Calu3 (cell line): Measurements from ENCODE around the gene TRDN. TPM values are rescaled to one million over a fixed set of nuclear protein-coding genes. Genes with fewer than 3 reads are reported as not detected.

Experiments used
- BruUV-seq: library from RNA; stranded (reverse); fragments of 400-500 nt; replicated peaks from 2 replicates; lab custom pipeline; 2021; lab: Mats Ljungman, UMichigan
- CTCF ChIA-PET: fragments of 300-600 bp; sonication (Branson Sonifier 250); formaldehyde crosslinking; loops from one replicate; lab custom pipeline; 2022; ENCODE audit warnings: antibody characterized with exemption; lab: Charles Lee
- DNase-seq: peaks from one replicate; pipeline ENCODE4 v3.0.0; 2022
- H3K27ac Mint-ChIP-seq: one replicate; pipeline ENCODE4 v1.8.0; 2022; ENCODE audit warnings: mixed read lengths; ENCODE audit not compliant: unreplicated experiment
- H3K27me3 Mint-ChIP-seq: one replicate; pipeline ENCODE4 v1.8.0; 2022; ENCODE audit warnings: mixed read lengths; ENCODE audit not compliant: unreplicated experiment
- H3K36me3 Mint-ChIP-seq: one replicate; pipeline ENCODE4 v1.8.0; 2022; ENCODE audit warnings: mild to moderate bottlenecking, moderate library complexity, mixed read lengths; ENCODE audit not compliant: insufficient read depth, unreplicated experiment
- H3K4me1 Mint-ChIP-seq: one replicate; pipeline ENCODE4 v1.8.0; 2022; ENCODE audit warnings: mild to moderate bottlenecking, low read depth, mixed read lengths; ENCODE audit not compliant: unreplicated experiment
- H3K4me3 Mint-ChIP-seq: one replicate; pipeline ENCODE4 v1.8.0; 2022; ENCODE audit warnings: mild to moderate bottlenecking, low read depth, moderate library complexity, mixed read lengths; ENCODE audit not compliant: unreplicated experiment
- H3K9me3 Mint-ChIP-seq: one replicate; pipeline ENCODE4 v1.8.0; 2022; ENCODE audit warnings: low read depth, mixed read lengths; ENCODE audit not compliant: unreplicated experiment
- CTCF ChIP-seq: fragments of 200-600 bp; IDR thresholded peaks from one replicate; pipeline ENCODE4 v1.8.0; 2022; ENCODE audit warnings: antibody characterized with exemption; ENCODE audit not compliant: unreplicated experiment
- intact Hi-C: fragments of 100-400 bp; cut with micrococcal nuclease; formaldehyde crosslinking; loops from one replicate; pipeline ENCODE4 v1.10.0; 2022; ENCODE audit not compliant: unreplicated experiment
- total RNA-seq: library from RNA; stranded (reverse); gene quantifications from 2 replicates; pipeline ENCODE4 v1.2.3, GENCODE V29; 2022

TRDN gene
- total RNA-seq, 1 experiment from 2014 or later = not detected

GRCh38 chr6:123648723-123649122 lies 12.0 kb upstream of the TRDN start:
- intact Hi-C loops = no loop called here
- Mint-ChIP-seq H3K36me3 (no peaks in the 10 kb centered on the region), H3K4me1 (no peaks in the 10 kb centered on the region), H3K27ac (no peak overlapping the region), H3K27me3 (no peaks in the 10 kb centered on the region), H3K4me3 (no peak overlapping the region), H3K9me3 (no peaks in the 10 kb centered on the region)
- no peak for TF ChIP-seq CTCF
- DNase-seq = no peak
- no TSS peak for BruUV-seq
- CTCF ChIA-PET = no interaction called here

DNA sequence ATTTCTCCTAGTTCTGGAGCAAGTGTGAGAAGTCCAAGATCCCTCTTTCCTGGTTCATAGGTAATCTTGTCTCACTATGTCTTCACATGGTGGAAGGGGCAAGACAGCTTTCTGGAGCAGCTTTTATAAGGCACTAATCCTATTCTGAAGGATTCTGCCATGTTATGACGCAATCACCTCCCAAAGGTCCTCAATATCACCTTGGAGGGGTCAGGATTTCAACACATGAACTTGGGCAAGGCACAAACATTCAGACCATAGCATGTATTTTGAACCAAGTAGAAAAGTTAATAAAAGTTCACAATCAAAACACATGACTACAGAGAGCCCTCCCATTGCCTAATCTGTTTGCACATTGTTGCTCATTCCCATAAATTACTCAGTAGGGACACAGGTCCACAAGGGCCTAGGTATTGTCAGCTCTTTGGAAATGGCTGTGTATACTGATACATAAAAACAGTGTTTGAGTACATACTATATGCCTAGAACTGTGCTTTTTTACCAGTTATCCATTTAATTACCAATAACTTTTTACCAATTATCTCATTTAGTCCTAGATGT lies 11.3 kb upstream of the TRDN start:
- no peak overlapping the region for H3K27ac Mint-ChIP-seq
- no peak overlapping the region for H3K4me3 Mint-ChIP-seq
- no peaks in the 10 kb centered on the region for H3K4me1 Mint-ChIP-seq
- peaks cover under 1% of the 10 kb centered on the region for H3K9me3 Mint-ChIP-seq
- intact Hi-C loops = no loop called here
- DNase-seq = no peak
- no peaks in the 10 kb centered on the region for H3K27me3 Mint-ChIP-seq
- BruUV-seq = no TSS peak
- no peak for TF ChIP-seq CTCF
- CTCF ChIA-PET = no interaction called here
- no peaks in the 10 kb centered on the region for H3K36me3 Mint-ChIP-seq

DNA sequence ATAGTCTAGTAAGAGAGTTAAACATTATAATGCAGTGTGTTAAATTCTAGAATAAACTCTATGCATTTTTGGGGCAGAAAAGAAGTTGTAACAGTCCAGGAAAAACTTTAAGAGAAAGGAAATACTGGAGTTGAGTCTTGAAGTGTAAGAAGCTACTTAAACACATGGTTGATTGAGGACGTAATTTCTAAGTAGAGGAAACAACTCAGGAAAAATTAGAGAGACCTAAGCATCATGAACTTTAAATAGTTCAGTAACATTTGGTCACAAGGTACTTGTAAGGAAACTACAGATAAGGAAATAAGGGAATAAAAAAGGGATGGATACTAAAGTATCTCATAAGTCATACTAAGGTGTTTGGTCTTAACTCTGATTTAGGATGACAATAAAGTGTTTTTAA lies 4.7 kb upstream of the TRDN start:
- Mint-ChIP-seq H3K4me1 (no peaks in the 10 kb centered on the region), H3K36me3 (no peaks in the 10 kb centered on the region)

GRCh38 chr6:123640567-123641187 lies 3.9 kb upstream of the TRDN start:
- peaks cover 2% of the 10 kb centered on the region for H3K9me3 Mint-ChIP-seq
- no peak for DNase-seq
- H3K36me3 Mint-ChIP-seq = no peaks in the 10 kb centered on the region
- H3K27ac Mint-ChIP-seq = no peak overlapping the region
- BruUV-seq = no TSS peak
- no peaks in the 10 kb centered on the region for H3K27me3 Mint-ChIP-seq
- TF ChIP-seq CTCF = no peak
- intact Hi-C loops = no loop called here
- CTCF ChIA-PET = no interaction called here
- H3K4me1 Mint-ChIP-seq = no peaks in the 10 kb centered on the region
- no peak overlapping the region for H3K4me3 Mint-ChIP-seq

More for the DNA sequence above, 4.7 kb upstream of the TRDN start:
- intact Hi-C loops = no loop called here
- TF ChIP-seq CTCF = no peak
- Mint-ChIP-seq H3K9me3 (peaks cover 2% of the 10 kb centered on the region), H3K27ac (no peak overlapping the region), H3K27me3 (no peaks in the 10 kb centered on the region), H3K4me3 (no peak overlapping the region)
- DNase-seq = no peak
- CTCF ChIA-PET = no interaction called here
- BruUV-seq = no TSS peak
